SH-SY5Y (cell line): ENCODE results near the gene PBX1.

ENCODE experiments used
- GATA2 ChIP-seq: IDR thresholded peaks from 2 replicates; pipeline ENCODE4 v1.6.1; 2011; ENCODE audit warnings: mild to moderate bottlenecking, low read depth, low read length
- GATA3 ChIP-seq: IDR thresholded peaks from 2 replicates; pipeline ENCODE4 v1.6.1; 2011; ENCODE audit warnings: low read depth, mild to moderate bottlenecking, low read length, moderate library complexity

PBX1 gene

GRCh38 chr1:164721228-164721496 is 162.2 kb downstream of the PBX1 start:
- TF ChIP-seq GATA2 (no peak), GATA3 (no peak)

DNA sequence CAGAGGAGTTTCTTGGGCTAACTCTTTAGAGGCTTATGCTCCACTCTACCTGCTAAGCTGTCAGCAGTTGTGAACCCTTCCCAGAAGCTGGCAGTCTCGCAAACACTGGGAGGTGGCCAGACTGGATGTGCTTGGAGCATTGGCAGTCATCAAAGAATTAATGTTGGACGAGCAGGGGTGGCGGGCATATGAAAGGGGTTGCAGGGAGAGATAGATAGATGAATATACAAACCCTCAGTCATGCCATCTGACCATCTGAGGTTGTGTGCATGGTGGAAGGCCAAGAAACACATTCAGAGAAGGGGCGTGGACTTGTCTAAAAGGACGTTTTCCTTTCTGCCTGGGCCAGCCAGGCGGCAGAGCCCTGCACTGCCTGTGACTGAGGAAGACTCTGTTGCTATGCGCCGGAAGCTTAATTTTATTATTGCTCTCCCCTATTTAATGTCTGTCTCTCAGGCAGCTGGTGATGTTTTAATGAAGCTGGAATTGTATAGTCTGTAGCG is 164.4 kb downstream of the PBX1 start:
- TF ChIP-seq GATA3 (no peak), GATA2 (no peak)

- TF ChIP-seq GATA3 = no peak
- TF ChIP-seq GATA2 = peak; percentile 46; the same call in 1 of the 2 replicates
These were observed 166.4 kb downstream of the PBX1 start for GRCh38 chr1:164725401-164725800.

DNA sequence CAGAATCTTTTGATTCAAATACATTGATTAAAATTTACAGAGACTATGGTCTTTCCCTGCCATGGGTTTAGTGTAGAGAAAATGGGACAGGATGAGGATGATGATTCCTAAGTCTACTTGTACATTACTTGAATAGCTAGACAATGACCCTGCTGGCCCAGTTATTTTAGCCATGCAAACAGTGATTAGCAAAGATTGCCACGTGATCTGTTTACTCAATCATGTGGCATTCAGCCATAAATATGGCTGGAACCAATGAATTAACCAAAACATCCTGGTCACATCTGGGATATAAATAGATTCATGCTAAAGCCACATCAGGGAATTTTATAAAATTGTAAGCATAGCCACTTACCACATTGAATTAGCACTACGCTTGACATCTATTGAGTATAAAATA is 167.3 kb downstream of the PBX1 start:
- no peak for TF ChIP-seq GATA3
- no peak for TF ChIP-seq GATA2

DNA sequence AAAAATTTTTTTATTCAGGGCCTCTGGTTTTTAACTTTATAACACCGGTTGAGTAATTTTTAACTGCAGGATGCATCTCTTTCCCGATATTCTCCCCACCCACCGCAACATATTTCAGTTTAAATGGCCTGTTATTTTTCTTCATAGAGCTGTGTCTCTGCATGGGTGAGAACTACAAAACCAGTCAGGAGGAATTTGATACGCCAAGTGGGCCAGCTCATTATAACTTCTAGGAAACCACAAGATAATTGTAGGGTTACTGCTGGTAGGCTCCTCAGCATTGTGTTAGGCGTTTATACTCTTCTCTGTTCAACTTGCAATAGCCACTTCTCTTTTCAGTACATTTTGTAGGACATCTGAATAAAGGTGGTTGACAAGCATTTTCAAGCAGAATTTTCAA is 169.7 kb downstream of the PBX1 start:
- TF ChIP-seq GATA2 (no peak), GATA3 (no peak)

- TF ChIP-seq GATA2 (no peak), GATA3 (no peak)
These were observed 172.3 kb downstream of the PBX1 start for GRCh38 chr1:164731161-164731876.

DNA sequence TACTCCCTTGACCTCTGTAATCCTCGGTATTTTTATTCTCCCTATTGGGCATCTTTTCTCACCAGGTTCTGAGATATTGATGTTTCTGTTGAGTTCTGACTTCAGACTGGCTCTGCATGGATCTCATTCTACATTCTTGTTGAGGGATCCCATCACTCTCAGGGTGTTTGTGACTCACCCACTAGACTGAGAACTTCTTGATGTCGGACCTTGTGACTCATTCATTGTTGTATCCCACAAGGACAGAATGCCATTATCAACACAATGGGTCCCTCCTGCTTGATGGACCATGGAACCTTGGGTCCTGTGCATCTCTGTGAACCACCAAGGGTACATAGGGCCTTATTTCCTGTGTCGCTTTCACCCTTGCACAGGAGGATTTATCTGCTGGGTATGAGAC is 174.1 kb downstream of the PBX1 start:
- TF ChIP-seq GATA2 (no peak), GATA3 (no peak)

DNA sequence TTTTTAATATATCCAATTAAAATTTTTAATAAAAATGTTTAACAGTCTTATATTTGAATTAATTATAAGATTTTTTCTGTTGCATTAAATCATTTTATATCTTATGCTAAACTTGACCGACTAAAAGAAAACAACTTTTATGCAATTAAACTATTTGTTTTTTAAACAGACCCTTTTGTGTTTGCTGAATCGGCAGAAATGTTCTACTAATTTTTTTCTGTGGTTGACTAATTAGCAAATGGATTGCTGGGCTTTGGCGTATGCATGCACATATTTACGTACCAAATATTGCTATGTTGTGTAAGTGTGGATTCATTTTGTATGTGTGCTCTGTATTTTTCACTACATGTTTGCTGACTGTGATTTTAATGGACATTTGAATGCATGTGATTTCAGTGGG is 174.8 kb downstream of the PBX1 start:
- no peak for TF ChIP-seq GATA3
- no peak for TF ChIP-seq GATA2

GRCh38 chr1:164735315-164736052 is 176.5 kb downstream of the PBX1 start:
- TF ChIP-seq GATA3 = no peak
- TF ChIP-seq GATA2 = no peak

DNA sequence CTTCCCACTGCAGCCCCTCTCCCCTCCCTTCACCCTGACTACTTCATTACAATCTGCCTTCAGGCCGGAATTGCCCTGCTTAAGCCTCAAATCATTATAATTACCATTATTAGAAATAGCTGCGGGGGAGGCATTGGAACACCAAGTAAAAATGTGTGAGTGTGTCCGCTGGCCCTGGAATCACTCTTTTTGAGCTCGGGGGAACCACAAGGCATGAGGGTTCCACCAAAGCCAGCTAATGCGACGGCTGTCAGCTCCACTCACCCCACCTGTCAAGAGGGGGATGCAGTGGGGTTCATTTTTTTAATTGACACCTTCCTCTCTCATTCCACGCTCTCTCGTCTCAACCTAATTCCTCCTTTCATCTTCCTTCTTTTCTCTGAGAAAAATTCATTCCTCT is 177.2 kb downstream of the PBX1 start:
- no peak for TF ChIP-seq GATA2
- TF ChIP-seq GATA3 = no peak

- TF ChIP-seq GATA2 (no peak), GATA3 (no peak)
These were observed 180.2 kb downstream of the PBX1 start for GRCh38 chr1:164739189-164739588.

DNA sequence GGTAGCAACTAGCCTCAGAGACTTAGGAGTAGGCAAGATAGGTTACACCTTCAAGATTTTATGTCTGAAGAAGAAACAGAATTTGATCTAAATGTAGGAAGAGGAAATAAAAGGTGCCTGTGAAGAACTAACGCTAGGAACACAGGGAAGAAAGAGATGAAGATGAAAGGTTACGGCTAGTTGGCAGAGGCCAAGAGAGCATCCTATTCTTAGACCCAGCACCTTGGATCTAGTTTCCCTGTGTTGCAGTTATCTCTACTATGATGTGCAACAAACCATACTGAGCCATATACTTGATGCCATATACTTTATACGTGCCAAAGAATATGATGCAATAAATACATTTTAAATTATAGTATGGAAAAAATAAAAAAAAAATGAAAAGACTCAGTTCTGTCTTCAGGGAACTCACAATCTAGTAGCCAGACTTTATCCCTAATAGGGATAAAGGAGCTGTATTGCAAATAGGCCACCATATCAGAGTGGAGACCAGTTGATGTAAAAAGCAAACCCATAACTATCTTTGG is 181.1 kb downstream of the PBX1 start:
- TF ChIP-seq GATA2 (no peak), GATA3 (no peak)

- TF ChIP-seq GATA2 (no peak), GATA3 (no peak)
These were observed 183.8 kb downstream of the PBX1 start for GRCh38 chr1:164742745-164743144.

GRCh38 chr1:164743976-164744375 is 185.0 kb downstream of the PBX1 start:
- TF ChIP-seq GATA3 (no peak), GATA2 (no peak)

- no peak for TF ChIP-seq GATA3
- no peak for TF ChIP-seq GATA2
These were observed 186.8 kb downstream of the PBX1 start for GRCh38 chr1:164745736-164746135.

DNA sequence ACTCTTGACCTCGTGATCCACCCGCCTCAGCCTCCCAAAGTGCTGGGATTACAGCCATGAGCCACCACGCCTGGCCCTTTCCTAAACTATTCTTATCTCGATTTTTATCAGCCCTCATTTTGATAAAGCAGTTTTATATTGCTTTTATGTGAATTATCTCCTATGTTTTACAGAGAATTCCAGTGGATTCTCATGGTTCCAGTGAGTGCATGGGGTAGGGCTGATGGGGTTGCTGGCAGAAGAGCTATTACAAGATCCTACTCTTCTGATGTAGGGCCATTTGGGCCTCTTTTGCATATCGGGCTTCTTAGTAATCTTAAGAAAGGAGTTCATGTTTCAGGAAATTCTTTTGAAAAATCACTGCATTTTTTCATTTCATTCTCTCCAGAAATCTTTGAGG is 187.6 kb downstream of the PBX1 start:
- TF ChIP-seq GATA3 (no peak), GATA2 (no peak)
